IMR-90 (cell line): ENCODE measurements around the gene MAP3K5. TPM values are rescaled to one million over a fixed set of nuclear protein-coding genes. Genes with fewer than 3 reads are reported as not detected.

Source experiments
- ATAC-seq: fragments of 200-7000 bp; cut with Tn5 transposase; 2 replicates; pipeline ENCODE4 v1.9.1; 2020; ENCODE audit warnings: low read depth, mild to moderate bottlenecking, moderate library complexity
- BruUV-seq: library from RNA; stranded (reverse); fragments of 400-500 nt; replicated peaks from 2 replicates; lab custom pipeline; 2021; lab: Mats Ljungman, UMichigan
- CTCF ChIA-PET: fragments of 300-600 bp; formaldehyde crosslinking; extraction: SDS; loops from one replicate; lab custom pipeline; 2021; ENCODE audit warnings: antibody characterized with exemption; lab: Yijun Ruan, JAX
- POLR2A ChIA-PET: fragments of 300-600 bp; sonication (Branson Sonifier 250); formaldehyde crosslinking; loops from one replicate; lab custom pipeline; 2022; ENCODE audit warnings: antibody characterized with exemption; ENCODE audit not compliant: unreplicated experiment; lab: Charles Lee
- DNase-seq: peaks from one replicate; pipeline ENCODE4 v3.0.0; 2013
- H2AFZ ChIP-seq: replicated peaks from 2 replicates; pipeline ENCODE3; 2013; ENCODE audit warnings: low read length, mild to moderate bottlenecking; ENCODE audit not compliant: poor library complexity
- H2AK5ac ChIP-seq: 2 replicates; pipeline ENCODE4 v1.6.1; 2013; ENCODE audit warnings: low read depth, low read length, inconsistent platforms
- H2AK9ac ChIP-seq: replicated peaks from 2 replicates; pipeline ENCODE3; 2013; ENCODE audit warnings: mild to moderate bottlenecking, low read depth, low read length, moderate library complexity; ENCODE audit not compliant: poor library complexity
- H2BK120ac ChIP-seq: 2 replicates; pipeline ENCODE4 v1.6.1; 2013; ENCODE audit warnings: low read depth, low read length, inconsistent platforms
- H2BK15ac ChIP-seq: 3 replicates; pipeline ENCODE4 v1.6.1; 2013; ENCODE audit warnings: low read depth, low read length, inconsistent platforms
- H2BK20ac ChIP-seq: 2 replicates; pipeline ENCODE4 v1.6.1; 2013; ENCODE audit warnings: low read depth, mild to moderate bottlenecking, inconsistent platforms, low read length, moderate library complexity
- H2BK5ac ChIP-seq: 2 replicates; pipeline ENCODE4 v1.6.1; 2013; ENCODE audit warnings: mild to moderate bottlenecking, low read depth, low read length, inconsistent platforms; ENCODE audit not compliant: poor library complexity, severe bottlenecking
- H3K14ac ChIP-seq: replicated peaks from 2 replicates; pipeline ENCODE4 v1.6.1; 2013; ENCODE audit warnings: low read depth, low read length, inconsistent platforms
- H3K18ac ChIP-seq: 2 replicates; pipeline ENCODE4 v1.6.1; 2013; ENCODE audit warnings: low read depth, low read length, control low read depth
- H3K23ac ChIP-seq: 2 replicates; pipeline ENCODE4 v1.6.1; 2013; ENCODE audit warnings: low read depth, low read length, inconsistent platforms
- H3K27ac ChIP-seq: 2 replicates; pipeline ENCODE4 v1.5.1; 2013; ENCODE audit warnings: mild to moderate bottlenecking, control low read depth, low read length; ENCODE audit not compliant: insufficient read depth
- H3K27me3 ChIP-seq: 2 replicates; pipeline ENCODE4 v1.6.1; 2013; ENCODE audit warnings: low read length; ENCODE audit not compliant: control insufficient read depth, insufficient read depth
- H3K36me3 ChIP-seq: 2 replicates; pipeline ENCODE4 v1.6.1; 2013; ENCODE audit warnings: low read length, mixed read lengths; ENCODE audit not compliant: control insufficient read depth, insufficient read depth
- H3K4ac ChIP-seq: 2 replicates; pipeline ENCODE4 v1.6.1; 2013; ENCODE audit warnings: low read depth, low read length, inconsistent platforms
- H3K4me1 ChIP-seq: 2 replicates; pipeline ENCODE4 v1.6.1; 2013; ENCODE audit warnings: low read length, mixed read lengths; ENCODE audit not compliant: control insufficient read depth, insufficient read depth
- H3K4me2 ChIP-seq: 2 replicates; pipeline ENCODE4 v1.6.1; 2013; ENCODE audit warnings: low read depth, mild to moderate bottlenecking, control low read depth, low read length, moderate library complexity
- H3K4me3 ChIP-seq: 2 replicates; pipeline ENCODE4 v1.5.1; 2013; ENCODE audit warnings: low read depth, mild to moderate bottlenecking, control low read depth, low read length, moderate library complexity; ENCODE audit not compliant: insufficient read depth
- H3K56ac ChIP-seq: 2 replicates; pipeline ENCODE4 v1.6.1; 2013; ENCODE audit warnings: low read length, inconsistent platforms; ENCODE audit not compliant: insufficient read depth; ENCODE audit errors: extremely low read depth
- H3K79me1 ChIP-seq, 2 experiments: 2 replicates each; pipeline ENCODE4 v1.6.1; 2013; ENCODE audit warnings: low read length in 2 of 2, inconsistent platforms in 1 of 2, low read depth in 1 of 2
- H3K9ac ChIP-seq: 2 replicates; pipeline ENCODE4 v1.6.1; 2013; ENCODE audit warnings: low read depth, low read length, control low read depth
- H3K9me1 ChIP-seq: 2 replicates; pipeline ENCODE4 v1.6.1; 2013; ENCODE audit warnings: low read length, inconsistent platforms; ENCODE audit not compliant: insufficient read depth
- H3K9me3 ChIP-seq: 2 replicates; pipeline ENCODE4 v1.6.1; 2013; ENCODE audit warnings: low read length; ENCODE audit not compliant: control insufficient read depth, insufficient read depth
- H4K20me1 ChIP-seq: 2 replicates; pipeline ENCODE4 v1.6.1; 2013; ENCODE audit warnings: low read length, inconsistent platforms; ENCODE audit not compliant: insufficient read depth
- H4K5ac ChIP-seq: 2 replicates; pipeline ENCODE4 v1.6.1; 2013; ENCODE audit warnings: mild to moderate bottlenecking, low read depth, low read length, control low read depth
- H4K8ac ChIP-seq, 2 experiments: 2 replicates each; pipeline ENCODE4 v1.6.1; 2013; ENCODE audit warnings: low read depth in 2 of 2, low read length in 2 of 2, control low read depth in 1 of 2, inconsistent platforms in 1 of 2
- H4K91ac ChIP-seq: 2 replicates; pipeline ENCODE4 v1.6.1; 2013; ENCODE audit warnings: low read depth, low read length, inconsistent platforms; ENCODE audit not compliant: insufficient read depth
- CEBPB ChIP-seq: IDR thresholded peaks from 2 replicates; pipeline ENCODE4 v1.6.1; 2012; ENCODE audit warnings: low read depth, low read length, improper control_type of control experiment
- MXI1 ChIP-seq: IDR thresholded peaks from 2 replicates; pipeline ENCODE4 v1.6.1; 2012; ENCODE audit warnings: low read depth, mild to moderate bottlenecking, low read length, moderate library complexity, borderline replicate concordance
- POLR2A ChIP-seq: IDR thresholded peaks from 2 replicates; pipeline ENCODE4 v1.6.1; 2012; ENCODE audit warnings: mild to moderate bottlenecking, low read depth, low read length
- RAD21 ChIP-seq: IDR thresholded peaks from 2 replicates; pipeline ENCODE4 v1.6.1; 2012; ENCODE audit warnings: low read length, improper control_type of control experiment
- RFX5 ChIP-seq: IDR thresholded peaks from 2 replicates; pipeline ENCODE4 v1.8.0; 2012; ENCODE audit warnings: low read depth, mild to moderate bottlenecking, low read length, moderate library complexity
- SMC3 ChIP-seq: fragments of 150-350 bp; IDR thresholded peaks from 2 replicates; pipeline ENCODE4 v1.6.1; 2016; ENCODE audit warnings: low read depth, mild to moderate bottlenecking, antibody characterized with exemption, low read length, moderate library complexity
- WGBS, 2 experiments: methylation state at CpG; one replicate each; pipeline versions ENCODE4 v1.1.5 to v1.1.7; 2013; ENCODE audit warnings: missing lambda C conversion rate in 2 of 2; ENCODE audit not compliant: insufficient read length in 1 of 2; ENCODE audit errors: extremely low coverage in 2 of 2; 5-methylcytosine and 5-hydroxymethylcytosine counted together
- dilution Hi-C: fragments of 300-500 bp; cut with HindIII; formaldehyde crosslinking; loops from one replicate; pipeline ENCODE4 v1.14.3; 2018; ENCODE audit warnings: low sequenced_read_pairs; ENCODE audit not compliant: unreplicated experiment
- in situ Hi-C: fragments of 300-500 bp; cut with MboI; formaldehyde crosslinking; loops from 3 replicates; pipeline ENCODE4 v1.14.3; 2019; ENCODE audit warnings: low sequenced_read_pairs, inconsistent platforms, mixed read lengths
- intact Hi-C: fragments of 100-400 bp; cut with micrococcal nuclease; formaldehyde crosslinking; loops from 2 replicates; pipeline ENCODE4 v1.10.0; 2022
- polyA plus RNA-seq, 3 experiments: library from polyadenylated mRNA; depleted of rRNA; stranded (reverse); fragments of >200 nt; gene quantifications; 2 replicates each; pipeline ENCODE4 v1.2.3, GENCODE V29; 2012; ENCODE audit warnings: low replicate concordance in 1 of 3
- total RNA-seq: library from RNA; depleted of rRNA; stranded (reverse); fragments of >200 nt; gene quantifications from 2 replicates; pipeline ENCODE4 v1.2.3, GENCODE V29; 2012
- TF ChIP-seq, protein P1 (sequence below): conservative IDR thresholded peaks from 2 replicates; pipeline ENCODE4 v1.5.1; 2012; ENCODE audit warnings: mild to moderate bottlenecking, low read depth, low read length, improper control_type of control experiment

MAP3K5 gene
- total and polyA plus RNA-seq, 2 of the 4 experiments (the other 2 are of a cell fraction): 5.4 to 17.6 TPM

- peak overlapping the region; percentile 99 for H3K4ac ChIP-seq
- H4K8ac ChIP-seq: peak overlapping the region; percentile 66 to 98
- in situ Hi-C loops: no loop called here
- peak overlapping the region; percentile 97; the same call in 1 of the 2 replicates for H3K23ac ChIP-seq
- peak overlapping the region; percentile 68; the same call in 1 of the 2 replicates for H4K5ac ChIP-seq
- 76% methylated on average over 5 of the region's 12 CpGs; no CpG with 5 or more reads in 1 of the 2 experiments for WGBS, 2 experiments
- TF ChIP-seq RFX5 (no peak), POLR2A (peak; percentile 29; the same call in 1 of the 2 replicates), CEBPB (no peak), RAD21 (peak; percentile 64), SMC3 (peak; percentile 51; the same call in 1 of the 2 replicates), MXI1 (no peak)
- TF ChIP-seq, protein P1, sequence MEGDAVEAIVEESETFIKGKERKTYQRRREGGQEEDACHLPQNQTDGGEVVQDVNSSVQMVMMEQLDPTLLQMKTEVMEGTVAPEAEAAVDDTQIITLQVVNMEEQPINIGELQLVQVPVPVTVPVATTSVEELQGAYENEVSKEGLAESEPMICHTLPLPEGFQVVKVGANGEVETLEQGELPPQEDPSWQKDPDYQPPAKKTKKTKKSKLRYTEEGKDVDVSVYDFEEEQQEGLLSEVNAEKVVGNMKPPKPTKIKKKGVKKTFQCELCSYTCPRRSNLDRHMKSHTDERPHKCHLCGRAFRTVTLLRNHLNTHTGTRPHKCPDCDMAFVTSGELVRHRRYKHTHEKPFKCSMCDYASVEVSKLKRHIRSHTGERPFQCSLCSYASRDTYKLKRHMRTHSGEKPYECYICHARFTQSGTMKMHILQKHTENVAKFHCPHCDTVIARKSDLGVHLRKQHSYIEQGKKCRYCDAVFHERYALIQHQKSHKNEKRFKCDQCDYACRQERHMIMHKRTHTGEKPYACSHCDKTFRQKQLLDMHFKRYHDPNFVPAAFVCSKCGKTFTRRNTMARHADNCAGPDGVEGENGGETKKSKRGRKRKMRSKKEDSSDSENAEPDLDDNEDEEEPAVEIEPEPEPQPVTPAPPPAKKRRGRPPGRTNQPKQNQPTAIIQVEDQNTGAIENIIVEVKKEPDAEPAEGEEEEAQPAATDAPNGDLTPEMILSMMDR: peak; percentile 72
- H2AK5ac ChIP-seq: peak overlapping the region; percentile 91
- DNase-seq (peak; percentile 80), ATAC-seq (peak; percentile 45)
- H3K27me3 ChIP-seq: no peaks in the 10 kb centered on the region
- POLR2A ChIA-PET: no interaction called here
- no peaks in the 10 kb centered on the region for H4K20me1 ChIP-seq
- intact Hi-C loops: loop anchor here (1.0 kb wide), 1 partner anchor 185 kb away; no protein-coding TSS in a partner anchor
- peaks cover 19% of the 10 kb centered on the region for H3K4me1 ChIP-seq
- H3K4me3 ChIP-seq: no peak overlapping the region
- H3K4me2 ChIP-seq: no peak overlapping the region
- H4K91ac ChIP-seq: peak overlapping the region; percentile 93
- peak overlapping the region; percentile 3; the same call in 1 of the 2 replicates for H3K27ac ChIP-seq
- CTCF ChIA-PET: interaction anchor here (0.6 to 2.1 kb wide), 3 partner anchors 9 to 189 kb away, joined by 3 to 8 read pairs (median 3); no protein-coding TSS in a partner anchor
- H3K36me3 ChIP-seq: peaks cover 6% of the 10 kb centered on the region; the same call in 1 of the 2 replicates
- H3K9me3 ChIP-seq: no peaks in the 10 kb centered on the region
- H3K18ac ChIP-seq: peak overlapping the region; percentile 83
- H2AK9ac ChIP-seq: peak overlapping the region; percentile 67
- H2AFZ ChIP-seq: peak overlapping the region; percentile 53
- peak overlapping the region; percentile 98 for H2BK20ac ChIP-seq
- peak overlapping the region; percentile 98 for H2BK15ac ChIP-seq
- H3K14ac ChIP-seq: peak overlapping the region; percentile 96
- H3K79me1 ChIP-seq: peaks cover 3 to 32% of the 10 kb centered on the region in 2 experiments; a peak in 3 of 4 replicates
- H2BK5ac ChIP-seq: peak overlapping the region; percentile 88
- peak overlapping the region; percentile 99 for H2BK120ac ChIP-seq
- dilution Hi-C loops: no loop called here
- peaks cover 22% of the 10 kb centered on the region for H3K9me1 ChIP-seq
- H3K9ac ChIP-seq: no peak overlapping the region; the same call in 1 of the 2 replicates
- no TSS peak for BruUV-seq
- H3K56ac ChIP-seq: peak overlapping the region; percentile 66; the same call in 1 of the 2 replicates
Observed at GRCh38 chr6:136607932-136608772, 184.1 kb downstream of the MAP3K5 start.
